GM19240 (cell line): Measurements from ENCODE around the gene USP47.

Source experiments
- DNase-seq: peaks from one replicate; pipeline ENCODE4 v3.0.0; 2011; ENCODE audit warnings: low spot score; ENCODE audit not compliant: insufficient read length

Gene USP47

GRCh38 chr11:11841723-11842420 is at the start of gene USP47:
USP47 (plus strand) TSS chr11:11841972; CDS start chr11:11842186, 214 bp downstream.
- peak; percentile 12 for DNase-seq

- no peak for DNase-seq
These were observed 48.7 kb upstream of the USP47 start for GRCh38 chr11:11793073-11793472.

DNA sequence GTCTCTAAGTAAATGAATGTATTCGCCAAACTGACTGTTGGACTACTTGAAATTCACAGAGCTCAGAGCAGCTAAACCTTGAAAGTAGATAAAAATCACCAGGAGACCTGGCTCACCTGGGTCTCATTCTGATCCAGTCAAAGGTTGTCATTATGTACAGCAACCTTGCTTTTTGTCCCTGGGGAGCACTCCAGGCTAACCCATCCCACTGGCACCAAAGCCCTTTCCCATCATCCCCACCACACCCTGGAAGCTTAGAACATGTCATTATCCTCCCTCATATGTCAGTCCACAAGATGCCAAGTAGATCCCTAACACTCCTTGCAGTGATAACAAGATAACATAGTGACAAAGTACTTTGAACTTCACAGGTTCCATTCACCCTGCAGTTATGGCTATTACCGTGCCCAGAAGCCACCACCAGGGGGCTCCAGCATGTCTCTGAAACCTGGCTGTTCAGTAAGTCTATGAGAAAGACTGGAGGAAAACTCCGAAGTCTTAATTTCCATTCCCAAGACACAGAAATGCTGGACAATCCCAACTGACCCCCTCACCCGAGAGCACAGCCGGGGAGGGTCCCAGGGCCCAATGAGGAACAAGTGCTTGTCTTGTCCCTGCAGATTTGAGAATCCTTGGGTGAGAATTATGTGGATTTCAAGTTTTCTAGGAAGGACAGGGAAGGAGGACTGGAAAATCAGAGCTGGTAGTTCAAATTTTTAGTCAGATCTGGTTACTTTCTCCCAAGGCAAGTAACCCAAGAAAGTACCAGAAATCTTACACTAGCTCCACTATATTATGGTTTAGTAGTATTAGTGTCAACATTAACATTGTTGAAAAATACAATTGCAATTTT is 43.0 kb upstream of the USP47 start:
- peak; percentile 45 for DNase-seq

GRCh38 chr11:11805228-11805627 is 36.5 kb upstream of the USP47 start:
- no peak for DNase-seq

DNA sequence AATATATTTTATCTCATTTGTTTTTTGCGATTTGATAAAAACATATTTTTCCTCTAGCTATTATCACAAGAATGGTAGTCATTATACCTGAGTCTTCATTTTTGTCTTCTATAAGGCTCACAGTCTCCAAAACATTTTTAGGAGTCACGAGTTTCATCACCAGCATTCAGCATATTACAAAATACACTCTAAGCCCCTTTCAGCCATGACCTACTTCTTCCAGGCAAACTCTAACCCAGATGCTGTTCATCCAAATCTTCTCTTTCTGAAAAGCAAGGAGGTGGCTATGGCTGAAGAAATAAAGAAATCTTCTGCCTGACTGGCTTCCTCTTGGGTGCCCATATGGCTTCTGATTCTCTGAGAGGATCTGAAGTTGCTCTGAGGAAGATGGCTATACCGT is 35.7 kb upstream of the USP47 start:
- no peak for DNase-seq

GRCh38 chr11:11806586-11806985 is 35.2 kb upstream of the USP47 start:
- no peak for DNase-seq

GRCh38 chr11:11807811-11808782 is 33.7 kb upstream of the USP47 start:
- DNase-seq = no peak

- no peak for DNase-seq
These were observed 32.7 kb upstream of the USP47 start for GRCh38 chr11:11808992-11809615.

GRCh38 chr11:11810764-11811726 is 30.7 kb upstream of the USP47 start:
- DNase-seq = no peak

- DNase-seq = no peak
These were observed 28.3 kb upstream of the USP47 start for GRCh38 chr11:11813288-11813962.

DNA sequence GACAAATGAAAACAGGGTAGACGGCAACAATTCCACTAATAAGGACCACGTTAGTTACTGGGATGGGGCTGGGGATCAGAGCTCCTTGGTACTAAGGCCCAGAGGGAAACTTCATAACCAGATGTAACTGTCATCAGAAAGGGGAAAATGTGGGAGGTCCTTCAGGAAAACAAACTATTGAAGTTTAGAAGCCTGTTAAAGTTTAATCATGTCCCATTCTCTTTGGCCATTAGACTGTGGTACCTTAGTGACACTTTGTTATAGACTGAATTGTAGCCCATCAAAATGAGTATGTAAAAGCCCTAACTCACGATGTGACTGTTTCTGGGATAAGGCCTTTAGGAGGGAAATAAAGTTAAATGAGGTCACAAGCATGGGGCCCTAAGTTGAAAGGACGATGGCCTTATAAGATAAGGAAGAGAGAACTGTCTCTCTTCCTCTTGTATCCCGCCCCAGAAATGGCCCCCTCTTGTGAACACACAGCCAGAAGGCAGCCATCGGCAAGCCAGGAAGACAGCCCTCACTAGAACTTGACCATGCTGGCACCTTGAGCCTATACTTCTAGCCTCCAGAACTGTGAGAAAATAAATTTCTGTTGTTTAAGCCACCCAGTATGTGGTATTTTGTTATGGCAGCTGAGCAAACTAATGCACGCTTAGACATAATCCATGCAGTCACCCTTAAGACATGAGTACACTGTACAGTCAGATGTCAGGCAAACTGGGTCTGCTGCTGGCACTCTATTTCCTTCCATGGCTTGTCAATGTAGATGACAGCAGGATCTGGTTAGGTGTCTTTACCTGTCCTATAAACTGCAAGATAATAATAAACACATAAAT is 26.9 kb upstream of the USP47 start:
- DNase-seq = no peak

- no peak for DNase-seq
These were observed 25.1 kb upstream of the USP47 start for GRCh38 chr11:11816511-11817314.

DNA sequence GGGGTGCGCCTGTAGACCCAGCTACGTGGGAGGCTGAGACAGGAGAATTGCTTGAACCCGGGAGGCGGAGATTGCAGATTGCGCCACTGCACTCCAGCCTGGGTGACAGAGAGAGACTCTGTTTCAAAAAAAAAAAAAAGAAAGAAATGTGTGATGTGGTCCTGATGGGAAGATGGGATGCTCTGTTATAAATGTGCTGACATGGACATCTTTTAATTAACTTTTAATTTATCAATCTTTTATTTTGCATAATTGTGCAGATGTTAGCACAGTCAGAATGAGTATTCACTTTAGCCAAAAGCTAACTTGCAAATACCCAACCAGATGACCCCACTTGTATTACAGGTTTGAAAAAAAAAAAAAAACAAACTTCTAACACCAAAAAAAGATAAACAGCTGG is 23.8 kb upstream of the USP47 start:
- DNase-seq = no peak

DNA sequence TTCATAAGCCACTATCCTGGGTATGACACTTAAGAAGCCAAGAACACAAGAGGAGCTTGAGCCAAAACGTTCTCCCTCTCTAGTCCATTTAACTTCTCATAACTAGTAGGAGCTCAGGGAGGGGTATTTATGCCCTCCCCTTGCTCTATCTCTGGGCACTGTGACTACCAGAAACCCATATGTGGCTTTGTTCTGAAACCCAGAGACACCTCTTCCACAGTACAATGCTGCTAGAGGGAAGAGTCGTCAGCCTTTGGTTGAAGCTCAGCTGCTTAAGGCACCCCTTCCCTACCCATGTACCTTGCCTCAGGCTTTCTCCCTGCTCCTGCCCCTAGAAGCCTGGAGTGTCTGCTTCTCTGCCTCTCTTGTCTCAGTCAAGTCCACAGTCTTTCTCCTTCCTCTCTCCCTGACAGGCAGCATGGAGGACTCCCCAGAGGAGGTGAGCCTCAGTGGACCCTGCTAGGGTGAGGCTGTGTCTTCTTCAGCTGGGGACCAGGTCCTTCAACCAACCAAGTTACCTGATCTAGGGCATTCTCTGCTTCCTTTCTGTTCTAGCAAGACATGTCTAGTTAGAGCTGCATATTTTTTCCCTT is 23.1 kb upstream of the USP47 start:
- DNase-seq = no peak

DNA sequence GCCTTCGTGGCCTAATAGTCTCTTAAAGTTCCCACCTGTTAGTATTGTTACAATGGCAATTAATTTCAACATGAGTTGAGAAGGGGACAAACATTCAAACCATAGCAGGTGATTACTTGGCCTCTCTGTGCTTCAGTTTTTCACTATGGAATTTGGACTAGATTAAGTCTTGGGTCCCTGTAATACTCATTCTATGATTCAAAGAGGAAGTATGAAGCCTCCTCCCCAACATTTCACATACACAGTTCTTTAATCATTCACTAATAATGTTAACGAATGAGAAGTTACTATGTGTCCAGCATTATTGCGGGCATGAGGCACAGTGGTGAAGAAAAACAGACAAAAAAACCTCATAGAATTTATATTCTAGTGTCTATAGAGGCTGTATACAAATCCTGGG is 19.9 kb upstream of the USP47 start:
- DNase-seq = no peak

DNA sequence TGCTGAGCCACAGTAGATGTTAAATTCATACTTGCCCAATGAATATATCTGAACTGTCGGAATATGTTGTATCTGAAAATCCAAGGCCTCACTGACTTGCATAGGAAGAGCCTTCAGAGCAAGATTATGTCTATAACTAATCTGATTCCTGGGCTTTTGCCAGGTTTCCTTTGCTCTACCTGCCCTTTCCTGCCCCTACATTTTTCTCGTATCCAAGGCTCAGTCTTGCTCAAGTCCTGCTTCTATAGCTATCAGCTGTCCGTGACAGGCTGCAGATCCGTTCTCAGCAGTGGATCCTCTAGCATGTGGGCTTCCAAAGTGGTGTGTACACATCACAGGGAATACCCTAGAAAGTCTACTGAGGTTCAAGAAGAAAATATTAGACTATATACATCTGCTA is 18.8 kb upstream of the USP47 start:
- no peak for DNase-seq

- no peak for DNase-seq
These were observed 15.5 kb upstream of the USP47 start for GRCh38 chr11:11826260-11826659.
